Inferior parietal cortex (tissue), 1 donor: Measurements from ENCODE around the gene ADRA2A.

ENCODE experiments used
- DNase-seq: peaks from one replicate; pipeline ENCODE4 v3.0.0-alpha.2; 2016; ENCODE audit errors: extremely low spot score

The ADRA2A gene

GRCh38 chr10:111076682-111077478, at the start of gene ADRA2A:
TSS of gene ADRA2A (plus strand) at chr10:111077029. CDS start at chr10:111077997, 968 bp downstream.
- DNase-seq: no peak

GRCh38 chr10:111030042-111030750, 46.6 kb upstream of the ADRA2A start:
- no peak for DNase-seq

GRCh38 chr10:111034598-111035310, 42.1 kb upstream of the ADRA2A start:
- no peak for DNase-seq

- no peak for DNase-seq
Measured at GRCh38 chr10:111035542-111035941, 41.3 kb upstream of the ADRA2A start.

- no peak for DNase-seq
Measured at GRCh38 chr10:111037858-111038257, 39.0 kb upstream of the ADRA2A start.

GRCh38 chr10:111039522-111039921, 37.3 kb upstream of the ADRA2A start:
- no peak for DNase-seq

- no peak for DNase-seq
Measured at GRCh38 chr10:111057006-111057405, 19.8 kb upstream of the ADRA2A start.

- DNase-seq: no peak
Measured at GRCh38 chr10:111063471-111063870, 13.4 kb upstream of the ADRA2A start.

- no peak for DNase-seq
Measured at GRCh38 chr10:111072232-111072631, 4.6 kb upstream of the ADRA2A start.

- no peak for DNase-seq
Measured at GRCh38 chr10:111075577-111076185, 1.1 kb upstream of the ADRA2A start.

GRCh38 chr10:111076191-111076681, 593 bp upstream of the ADRA2A start:
- DNase-seq: peak; percentile 69

- no peak for DNase-seq
Measured at GRCh38 chr10:111077479-111077784, 603 bp downstream of the ADRA2A start.

- no peak for DNase-seq
Measured at GRCh38 chr10:111077785-111078504, 1.1 kb downstream of the ADRA2A start.

- no peak for DNase-seq
Measured at GRCh38 chr10:111078505-111079185, 1.8 kb downstream of the ADRA2A start.

- DNase-seq: no peak
Measured at GRCh38 chr10:111079241-111079760, 2.5 kb downstream of the ADRA2A start.

GRCh38 chr10:111079781-111080180, 3.0 kb downstream of the ADRA2A start:
- no peak for DNase-seq

GRCh38 chr10:111080224-111080623, 3.4 kb downstream of the ADRA2A start:
- DNase-seq: no peak

- DNase-seq: no peak
Measured at GRCh38 chr10:111081595-111081994, 4.8 kb downstream of the ADRA2A start.

- DNase-seq: no peak
Measured at GRCh38 chr10:111082102-111082975, 5.5 kb downstream of the ADRA2A start.
